Measurements from ENCODE around the gene RFC1.

- TF ChIP-seq MYC (IDR thresholded peaks at IDR 0.05; ENCODE audit: low read depth, low read length): no peak
- TF ChIP-seq, protein P1, sequence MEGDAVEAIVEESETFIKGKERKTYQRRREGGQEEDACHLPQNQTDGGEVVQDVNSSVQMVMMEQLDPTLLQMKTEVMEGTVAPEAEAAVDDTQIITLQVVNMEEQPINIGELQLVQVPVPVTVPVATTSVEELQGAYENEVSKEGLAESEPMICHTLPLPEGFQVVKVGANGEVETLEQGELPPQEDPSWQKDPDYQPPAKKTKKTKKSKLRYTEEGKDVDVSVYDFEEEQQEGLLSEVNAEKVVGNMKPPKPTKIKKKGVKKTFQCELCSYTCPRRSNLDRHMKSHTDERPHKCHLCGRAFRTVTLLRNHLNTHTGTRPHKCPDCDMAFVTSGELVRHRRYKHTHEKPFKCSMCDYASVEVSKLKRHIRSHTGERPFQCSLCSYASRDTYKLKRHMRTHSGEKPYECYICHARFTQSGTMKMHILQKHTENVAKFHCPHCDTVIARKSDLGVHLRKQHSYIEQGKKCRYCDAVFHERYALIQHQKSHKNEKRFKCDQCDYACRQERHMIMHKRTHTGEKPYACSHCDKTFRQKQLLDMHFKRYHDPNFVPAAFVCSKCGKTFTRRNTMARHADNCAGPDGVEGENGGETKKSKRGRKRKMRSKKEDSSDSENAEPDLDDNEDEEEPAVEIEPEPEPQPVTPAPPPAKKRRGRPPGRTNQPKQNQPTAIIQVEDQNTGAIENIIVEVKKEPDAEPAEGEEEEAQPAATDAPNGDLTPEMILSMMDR (IDR thresholded peaks at IDR 0.05; ENCODE audit: extremely low read depth in 1 of 2, insufficient read depth in 1 of 2, low read depth in 1 of 2, low read length in 2 of 2): no peak
- TF ChIP-seq POLR2A (IDR thresholded peaks at IDR 0.05; ENCODE audit: low read depth, low read length): no peak
Measured at GRCh38 chr4:39305912-39306677, 60.1 kb downstream of the RFC1 start.

Data from endothelial cell of umbilical vein (primary cell).